AG04449 (cell line): ENCODE measurements around the gene GCSH.

ENCODE experiments used
- CTCF ChIA-PET: fragments of 350-600 bp; formaldehyde crosslinking; extraction: SDS; loops from one replicate; lab custom pipeline; 2021; ENCODE audit warnings: antibody characterized with exemption; lab: Yijun Ruan, JAX
- POLR2A ChIA-PET: fragments of 400-600, 350-600 bp; formaldehyde crosslinking; extraction: SDS; loops from one replicate; lab custom pipeline; 2020; ENCODE audit warnings: antibody characterized with exemption, inconsistent platforms; lab: Yijun Ruan, JAX
- DNase-seq: peaks from one replicate; pipeline ENCODE4 v3.0.0-alpha.2; 2010; ENCODE audit warnings: low read depth, low spot score
- H3K4me3 ChIP-seq: 2 replicates; pipeline ENCODE4 v1.5.1; 2011; ENCODE audit warnings: low read depth, mild to moderate bottlenecking, control low read depth, low read length
- CTCF ChIP-seq: IDR thresholded peaks from one replicate; pipeline ENCODE4 v1.5.1; 2011; ENCODE audit warnings: mild to moderate bottlenecking, moderate library complexity, low read length, control low read depth, inconsistent platforms; ENCODE audit not compliant: insufficient read depth; ENCODE audit errors: missing control alignments

GCSH gene

DNA sequence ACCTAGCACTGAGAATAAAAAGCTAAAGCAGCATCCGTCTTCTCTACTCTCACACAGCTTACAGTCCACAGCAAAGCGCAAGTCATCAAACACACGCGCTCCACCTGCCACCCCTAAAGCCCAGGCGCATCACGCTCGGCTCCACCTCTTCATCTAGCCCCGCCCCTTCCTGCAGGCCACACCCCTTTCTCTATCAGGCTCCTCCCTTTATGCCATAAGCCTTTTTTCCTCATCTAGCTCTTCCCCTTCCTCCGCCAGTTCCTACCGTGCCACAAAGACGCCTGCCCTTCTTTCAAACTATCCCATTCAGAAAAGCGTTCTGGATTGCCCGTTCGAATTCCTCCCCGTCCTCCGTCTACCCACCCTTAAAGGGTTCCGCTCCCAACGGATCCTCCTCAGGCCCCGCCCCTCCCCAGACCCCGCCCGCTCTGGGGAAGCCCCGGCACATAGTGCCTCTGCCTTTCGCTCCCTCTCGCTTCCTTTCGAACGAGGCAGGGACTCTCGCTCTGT is 19.6 kb downstream of the GCSH start:
- POLR2A ChIA-PET, result interaction anchor here (0.6 to 1.7 kb wide), 4 partner anchors 40 to 162 kb away, joined by 3 to 4 read pairs (median 3); partner anchors contain the start of gene BCO1
- DNase-seq, result peak; percentile 14
- CTCF ChIA-PET, result interaction anchor here (1.7 to 6.0 kb wide), 2 partner anchors 40 to 152 kb away, joined by 4 to 44 read pairs; partner anchors contain the start of gene ATMIN
- peak overlapping the region; percentile 85 for H3K4me3 ChIP-seq
- TF ChIP-seq CTCF, result no peak

DNA sequence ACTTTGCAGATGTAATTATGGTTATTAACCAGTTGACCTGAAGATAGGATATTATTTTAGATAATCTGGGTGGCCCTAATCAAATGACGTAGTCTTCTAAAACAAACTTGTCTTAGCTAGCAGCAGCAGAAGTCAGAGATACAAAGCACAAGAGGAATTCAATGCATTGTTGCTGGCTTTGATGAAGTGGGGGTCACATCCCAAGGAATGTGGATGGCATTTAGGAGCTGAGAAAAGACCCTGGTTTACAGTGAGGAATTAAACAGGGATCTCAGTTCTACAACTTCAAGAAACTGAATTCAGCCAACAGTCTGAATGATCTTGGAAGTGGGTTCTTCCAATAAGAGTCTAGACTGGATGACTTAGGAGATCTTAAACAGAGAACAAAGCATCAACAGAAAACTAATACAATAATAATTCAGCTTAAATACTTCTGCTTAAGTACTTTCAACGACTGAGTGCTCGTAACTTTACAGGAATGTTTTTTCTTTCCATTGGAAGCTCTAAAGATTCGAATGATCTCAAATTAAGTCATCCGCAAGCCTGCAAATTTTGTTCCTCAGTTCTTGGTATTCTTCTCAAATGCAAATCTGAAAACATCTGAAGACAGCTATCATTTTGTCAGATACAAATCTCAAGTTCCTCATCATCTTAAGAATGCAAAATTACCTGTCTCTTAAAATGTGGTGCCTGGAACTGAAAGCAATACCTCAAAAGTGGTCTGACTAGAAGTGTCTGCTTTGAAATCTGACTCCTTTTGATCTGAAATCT is 22.4 kb downstream of the GCSH start:
- H3K4me3 ChIP-seq, result no peak overlapping the region
- CTCF ChIA-PET, result interaction anchor here (0.8 to 6.0 kb wide), 3 partner anchors 37 to 664 kb away, joined by 3 to 44 read pairs (median 3); partner anchors contain the start of gene ATMIN
- DNase-seq, result no peak
- TF ChIP-seq CTCF, result no peak
- POLR2A ChIA-PET, result no interaction called here

- TF ChIP-seq CTCF, result no peak
- CTCF ChIA-PET, result no interaction called here
- POLR2A ChIA-PET, result no interaction called here
- no peak overlapping the region for H3K4me3 ChIP-seq
- no peak for DNase-seq
These were observed 24.4 kb downstream of the GCSH start for GRCh38 chr16:81071805-81072204.

- H3K4me3 ChIP-seq, result no peak overlapping the region
- DNase-seq, result no peak
- ChIA-PET POLR2A (no interaction called here), CTCF (no interaction called here)
- TF ChIP-seq CTCF, result no peak
These were observed 25.2 kb downstream of the GCSH start for GRCh38 chr16:81070979-81071378.

- CTCF ChIA-PET, result no interaction called here
- DNase-seq, result no peak
- H3K4me3 ChIP-seq, result no peak overlapping the region
- no peak for TF ChIP-seq CTCF
- POLR2A ChIA-PET, result no interaction called here
These were observed 27.1 kb downstream of the GCSH start for GRCh38 chr16:81069063-81069462.

- CTCF ChIA-PET, result interaction anchor here (2.0 kb wide), 1 partner anchor 30 kb away, joined by 6 read pairs; no protein-coding TSS in a partner anchor
- no peak for TF ChIP-seq CTCF
- POLR2A ChIA-PET, result no interaction called here
- no peak overlapping the region for H3K4me3 ChIP-seq
- DNase-seq, result no peak
These were observed 29.0 kb downstream of the GCSH start for GRCh38 chr16:81067166-81067565.
